Measurements from ENCODE around the gene TMEM217. TPM values are rescaled to one million over a fixed set of nuclear protein-coding genes. Genes with fewer than 3 reads are reported as not detected.

Gene TMEM217
- polyA plus RNA-seq, 1 donor, result 1.5 TPM

GRCh38 chr6:37261198-37261597 lies 3.3 kb upstream of the TMEM217 start:
- H3K27ac ChIP-seq (ENCODE audit: low read length), result no peak overlapping the region
- no peaks in the 10 kb centered on the region for H3K4me1 ChIP-seq (ENCODE audit: control insufficient read depth, insufficient read depth, low read length)
- H3K36me3 ChIP-seq (ENCODE audit: control insufficient read depth, insufficient read depth, low read length), result no peaks in the 10 kb centered on the region
- no peaks in the 10 kb centered on the region for H3K9me3 ChIP-seq (ENCODE audit: control insufficient read depth, low read depth, low read length)
- no peak for DNase-seq
- WGBS (ENCODE audit: insufficient coverage, low lambda C conversion rate), result no CpG with 5 or more reads among the region's 5 CpGs
- H3K4me3 ChIP-seq (ENCODE audit: low read length), result no peak overlapping the region
- H3K27me3 ChIP-seq (ENCODE audit: control insufficient read depth, insufficient read depth, low read length), result no peaks in the 10 kb centered on the region

GRCh38 chr6:37260444-37260843 lies 2.5 kb upstream of the TMEM217 start:
- no peaks in the 10 kb centered on the region for H3K36me3 ChIP-seq (ENCODE audit: control insufficient read depth, insufficient read depth, low read length)
- WGBS (ENCODE audit: insufficient coverage, low lambda C conversion rate), result no CpG with 5 or more reads among the region's 1 CpG
- DNase-seq, result no peak
- no peaks in the 10 kb centered on the region for H3K27me3 ChIP-seq (ENCODE audit: control insufficient read depth, insufficient read depth, low read length)
- no peak overlapping the region for H3K4me3 ChIP-seq (ENCODE audit: low read length)
- no peak overlapping the region for H3K27ac ChIP-seq (ENCODE audit: low read length)
- no peaks in the 10 kb centered on the region for H3K4me1 ChIP-seq (ENCODE audit: control insufficient read depth, insufficient read depth, low read length)
- H3K9me3 ChIP-seq (ENCODE audit: control insufficient read depth, low read depth, low read length), result no peaks in the 10 kb centered on the region

GRCh38 chr6:37260040-37260439 lies 2.1 kb upstream of the TMEM217 start:
- H3K27ac ChIP-seq (ENCODE audit: low read length), result no peak overlapping the region
- 100% methylated on average over 1 of the region's 2 CpGs for WGBS (ENCODE audit: insufficient coverage, low lambda C conversion rate)
- no peaks in the 10 kb centered on the region for H3K9me3 ChIP-seq (ENCODE audit: control insufficient read depth, low read depth, low read length)
- no peaks in the 10 kb centered on the region for H3K36me3 ChIP-seq (ENCODE audit: control insufficient read depth, insufficient read depth, low read length)
- no peak overlapping the region for H3K4me3 ChIP-seq (ENCODE audit: low read length)
- no peaks in the 10 kb centered on the region for H3K27me3 ChIP-seq (ENCODE audit: control insufficient read depth, insufficient read depth, low read length)
- no peak for DNase-seq
- no peaks in the 10 kb centered on the region for H3K4me1 ChIP-seq (ENCODE audit: control insufficient read depth, insufficient read depth, low read length)

- Histone ChIP-seq H3K36me3 (ENCODE audit: control insufficient read depth, insufficient read depth, low read length) (no peaks in the 10 kb centered on the region), H3K27me3 (ENCODE audit: control insufficient read depth, insufficient read depth, low read length) (no peaks in the 10 kb centered on the region), H3K4me3 (ENCODE audit: low read length) (no peak overlapping the region), H3K9me3 (ENCODE audit: control insufficient read depth, low read depth, low read length) (no peaks in the 10 kb centered on the region), H3K27ac (ENCODE audit: low read length) (no peak overlapping the region), H3K4me1 (ENCODE audit: control insufficient read depth, insufficient read depth, low read length) (peaks cover 2% of the 10 kb centered on the region)
- DNase-seq, result no peak
- no CpG with 5 or more reads among the region's 2 CpGs for WGBS (ENCODE audit: insufficient coverage, low lambda C conversion rate)
Measured at GRCh38 chr6:37259191-37259590, 1.2 kb upstream of the TMEM217 start.

GRCh38 chr6:37258405-37259105 lies 611 bp upstream of the TMEM217 start:
- no CpG with 5 or more reads among the region's 11 CpGs for WGBS (ENCODE audit: insufficient coverage, low lambda C conversion rate)

GRCh38 chr6:37257320-37257633 lies 667 bp downstream of the TMEM217 start:
- peaks cover 5% of the 10 kb centered on the region for H3K4me1 ChIP-seq (ENCODE audit: control insufficient read depth, insufficient read depth, low read length)
- no peak overlapping the region for H3K27ac ChIP-seq (ENCODE audit: low read length)
- 7% methylated on average over 2 of the region's 9 CpGs for WGBS (ENCODE audit: insufficient coverage, low lambda C conversion rate)
- DNase-seq, result no peak
- no peaks in the 10 kb centered on the region for H3K36me3 ChIP-seq (ENCODE audit: control insufficient read depth, insufficient read depth, low read length)
- H3K9me3 ChIP-seq (ENCODE audit: control insufficient read depth, low read depth, low read length), result no peaks in the 10 kb centered on the region
- H3K27me3 ChIP-seq (ENCODE audit: control insufficient read depth, insufficient read depth, low read length), result no peaks in the 10 kb centered on the region
- H3K4me3 ChIP-seq (ENCODE audit: low read length), result peak overlapping the region; percentile 81

More at GRCh38 chr6:37258405-37259105, 611 bp upstream of the TMEM217 start:
- H3K27ac ChIP-seq (ENCODE audit: low read length), result peak overlapping the region; percentile 59
- H3K9me3 ChIP-seq (ENCODE audit: control insufficient read depth, low read depth, low read length), result no peaks in the 10 kb centered on the region
- H3K4me1 ChIP-seq (ENCODE audit: control insufficient read depth, insufficient read depth, low read length), result peaks cover 5% of the 10 kb centered on the region
- no peaks in the 10 kb centered on the region for H3K27me3 ChIP-seq (ENCODE audit: control insufficient read depth, insufficient read depth, low read length)
- no peak for DNase-seq
- no peaks in the 10 kb centered on the region for H3K36me3 ChIP-seq (ENCODE audit: control insufficient read depth, insufficient read depth, low read length)
- H3K4me3 ChIP-seq (ENCODE audit: low read length), result peak overlapping the region; percentile 81

GRCh38 chr6:37256692-37257319 lies 1.1 kb downstream of the TMEM217 start:
- peak overlapping the region; percentile 81 for H3K4me3 ChIP-seq (ENCODE audit: low read length)
- H3K27ac ChIP-seq (ENCODE audit: low read length), result no peak overlapping the region
- no peaks in the 10 kb centered on the region for H3K36me3 ChIP-seq (ENCODE audit: control insufficient read depth, insufficient read depth, low read length)
- no peak for DNase-seq
- H3K27me3 ChIP-seq (ENCODE audit: control insufficient read depth, insufficient read depth, low read length), result no peaks in the 10 kb centered on the region
- 83% methylated on average over 1 of the region's 12 CpGs for WGBS (ENCODE audit: insufficient coverage, low lambda C conversion rate)
- no peaks in the 10 kb centered on the region for H3K9me3 ChIP-seq (ENCODE audit: control insufficient read depth, low read depth, low read length)
- peaks cover 5% of the 10 kb centered on the region for H3K4me1 ChIP-seq (ENCODE audit: control insufficient read depth, insufficient read depth, low read length)

GRCh38 chr6:37254881-37255280 lies 3.1 kb downstream of the TMEM217 start:
- no peak overlapping the region for H3K4me3 ChIP-seq (ENCODE audit: low read length)
- no peaks in the 10 kb centered on the region for H3K9me3 ChIP-seq (ENCODE audit: control insufficient read depth, low read depth, low read length)
- WGBS (ENCODE audit: insufficient coverage, low lambda C conversion rate), result 100% methylated on average over 1 of the region's 5 CpGs
- no peak overlapping the region for H3K27ac ChIP-seq (ENCODE audit: low read length)
- no peaks in the 10 kb centered on the region for H3K27me3 ChIP-seq (ENCODE audit: control insufficient read depth, insufficient read depth, low read length)
- DNase-seq, result no peak
- H3K4me1 ChIP-seq (ENCODE audit: control insufficient read depth, insufficient read depth, low read length), result peaks cover 5% of the 10 kb centered on the region
- no peaks in the 10 kb centered on the region for H3K36me3 ChIP-seq (ENCODE audit: control insufficient read depth, insufficient read depth, low read length)

GRCh38 chr6:37253486-37254007 lies 4.4 kb downstream of the TMEM217 start:
- no peak overlapping the region for H3K4me3 ChIP-seq (ENCODE audit: low read length)
- no peak overlapping the region for H3K27ac ChIP-seq (ENCODE audit: low read length)
- H3K27me3 ChIP-seq (ENCODE audit: control insufficient read depth, insufficient read depth, low read length), result no peaks in the 10 kb centered on the region
- H3K36me3 ChIP-seq (ENCODE audit: control insufficient read depth, insufficient read depth, low read length), result no peaks in the 10 kb centered on the region
- DNase-seq, result peak; percentile 44 to 78
- peaks cover 5% of the 10 kb centered on the region for H3K4me1 ChIP-seq (ENCODE audit: control insufficient read depth, insufficient read depth, low read length)
- no peaks in the 10 kb centered on the region for H3K9me3 ChIP-seq (ENCODE audit: control insufficient read depth, low read depth, low read length)

GRCh38 chr6:37251211-37251780 lies 6.6 kb downstream of the TMEM217 start:
- no peaks in the 10 kb centered on the region for H3K9me3 ChIP-seq (ENCODE audit: control insufficient read depth, low read depth, low read length)
- no peak overlapping the region for H3K4me3 ChIP-seq (ENCODE audit: low read length)
- no peak overlapping the region for H3K27ac ChIP-seq (ENCODE audit: low read length)
- no peaks in the 10 kb centered on the region for H3K36me3 ChIP-seq (ENCODE audit: control insufficient read depth, insufficient read depth, low read length)
- peaks cover 5% of the 10 kb centered on the region for H3K4me1 ChIP-seq (ENCODE audit: control insufficient read depth, insufficient read depth, low read length)
- 91% methylated on average over 4 of the region's 4 CpGs for WGBS (ENCODE audit: insufficient coverage, low lambda C conversion rate)
- no peaks in the 10 kb centered on the region for H3K27me3 ChIP-seq (ENCODE audit: control insufficient read depth, insufficient read depth, low read length)
- no peak for DNase-seq
